Stimulated activated CD4-positive, alpha-beta T cell treated with anti-CD3 and anti-CD28 coated beads, Interleukin-12 subunit alpha, Interleukin-12 subunit beta, amount 100 ng/mL, for 48 hours (primary cell): ENCODE results near the gene HEPN1.
"Not testable (repeated sequence)": the region's sequence is repeated elsewhere in the genome, so short reads cannot be mapped to it uniquely, and the experiment has no call there.

Experiments
- DNase-seq, 3 donors: peaks; one replicate each; pipeline ENCODE4 v3.0.0-alpha.2; 2020; ENCODE audit warnings: low read depth in 2 of 3, low spot score in 1 of 3

HEPN1 gene

GRCh38 chr11:124941703-124942102, 22.7 kb downstream of the HEPN1 start:
- no peak for DNase-seq

- no peak for DNase-seq
Observed at GRCh38 chr11:124942466-124943253, 23.6 kb downstream of the HEPN1 start.

- no peak for DNase-seq
Observed at GRCh38 chr11:124943254-124943616, 24.2 kb downstream of the HEPN1 start.

- no peak for DNase-seq
Observed at GRCh38 chr11:124943741-124944140, 24.7 kb downstream of the HEPN1 start.

- DNase-seq = no peak
Observed at GRCh38 chr11:124944565-124944964, 25.5 kb downstream of the HEPN1 start.

GRCh38 chr11:124945826-124946225, 26.8 kb downstream of the HEPN1 start:
- no peak for DNase-seq

GRCh38 chr11:124946735-124947141, 27.7 kb downstream of the HEPN1 start:
- no peak for DNase-seq

- DNase-seq = no peak
Observed at GRCh38 chr11:124950601-124951330, 31.7 kb downstream of the HEPN1 start.

GRCh38 chr11:124951341-124951740, 32.3 kb downstream of the HEPN1 start:
- DNase-seq = no peak

GRCh38 chr11:124953753-124954589, 34.9 kb downstream of the HEPN1 start, which contains the start of gene CCDC15:
TSS of gene CCDC15 (plus strand) at chr11:124954202. CDS start at chr11:124954733, 531 bp downstream.
- DNase-seq = peak; percentile 91 to 95 (median 92)

- no peak for DNase-seq
Observed at GRCh38 chr11:124954590-124954955, 35.5 kb downstream of the HEPN1 start.

GRCh38 chr11:124955035-124955434, 36.0 kb downstream of the HEPN1 start:
- DNase-seq = no peak

- DNase-seq = peak in 1 of 3 donors; percentile 28
Observed at GRCh38 chr11:124961972-124962609, 43.0 kb downstream of the HEPN1 start.

GRCh38 chr11:124968197-124968596, 49.1 kb downstream of the HEPN1 start:
- DNase-seq = not testable (repeated sequence)
